ENCODE measurements around the gene MAP2K6.

MAP2K6 gene

DNA sequence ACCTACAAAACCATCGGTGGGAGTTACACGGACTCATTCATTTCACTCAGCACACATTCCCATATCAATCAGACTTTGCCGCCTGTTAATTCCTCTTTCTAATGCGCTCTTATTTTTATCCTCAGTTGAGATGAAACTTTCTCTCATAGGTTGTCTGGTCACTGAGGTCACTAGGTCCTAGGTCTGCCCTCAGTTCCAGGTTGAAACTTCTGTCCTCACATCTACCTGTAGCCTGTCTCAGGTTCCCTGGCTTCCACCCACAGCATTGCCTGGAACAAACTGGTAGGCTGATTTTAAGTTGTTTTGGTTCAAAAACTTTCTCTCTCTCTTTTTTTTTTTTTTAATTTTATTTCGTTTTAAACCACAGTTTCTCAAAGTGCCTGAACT is 119.7 kb downstream of the MAP2K6 start:
- 51 to 70% methylated on average over 4 to 5 of the region's 5 CpGs for WGBS, 2 experiments (ENCODE audit: insufficient coverage in 2 of 2)
- Histone ChIP-seq H3K9me3 (ENCODE audit: control insufficient read depth, low read length) (no peaks in the 10 kb centered on the region), H3K4me1 (ENCODE audit: control insufficient read depth, insufficient read depth, low read length, poor library complexity, severe bottlenecking) (peaks cover 8% of the 10 kb centered on the region), H3K36me3 (ENCODE audit: control insufficient read depth, insufficient read depth, low read length) (no peaks in the 10 kb centered on the region), H3K27ac (ENCODE audit: low read depth, low read length, severe bottlenecking) (no peak overlapping the region), H3K4me3 (ENCODE audit: extremely low read depth, insufficient read depth, low read length, poor library complexity, severe bottlenecking) (no peak overlapping the region)

DNA sequence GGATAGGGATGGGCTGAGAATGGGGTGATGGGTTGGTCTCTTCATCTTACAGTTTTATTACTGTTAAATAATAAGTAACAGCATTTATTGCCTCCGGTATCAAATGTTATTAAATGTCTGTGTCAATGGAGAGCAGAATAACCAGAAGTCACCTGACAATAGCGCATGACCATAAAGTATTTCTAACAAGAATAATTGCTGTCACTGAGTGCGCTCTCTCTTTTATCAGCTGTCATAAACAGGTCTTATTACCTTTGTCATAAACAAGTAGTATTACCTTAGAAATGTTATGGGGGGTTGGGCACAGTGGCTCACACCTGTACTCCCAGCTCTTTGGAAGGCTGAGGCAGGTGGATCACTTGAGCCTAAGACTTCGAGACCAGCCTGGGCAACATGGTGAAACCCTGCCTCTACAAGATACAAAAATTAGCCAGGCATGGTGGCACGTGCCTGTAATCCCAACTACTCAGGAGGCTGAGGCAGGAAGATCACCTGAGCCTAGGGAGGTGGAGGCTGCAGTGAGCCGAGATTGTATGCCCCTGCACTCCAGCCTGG is 120.6 kb downstream of the MAP2K6 start:
- Histone ChIP-seq H3K4me3 (ENCODE audit: extremely low read depth, insufficient read depth, low read length, poor library complexity, severe bottlenecking) (no peak overlapping the region), H3K27ac (ENCODE audit: low read depth, low read length, severe bottlenecking) (no peak overlapping the region), H3K4me1 (ENCODE audit: control insufficient read depth, insufficient read depth, low read length, poor library complexity, severe bottlenecking) (peaks cover 15% of the 10 kb centered on the region), H3K36me3 (ENCODE audit: control insufficient read depth, insufficient read depth, low read length) (no peaks in the 10 kb centered on the region), H3K9me3 (ENCODE audit: control insufficient read depth, low read length) (no peaks in the 10 kb centered on the region)
- WGBS, 2 experiments (ENCODE audit: insufficient coverage in 2 of 2), result 90 to 92% methylated on average over 2 to 4 of the region's 6 CpGs

DNA sequence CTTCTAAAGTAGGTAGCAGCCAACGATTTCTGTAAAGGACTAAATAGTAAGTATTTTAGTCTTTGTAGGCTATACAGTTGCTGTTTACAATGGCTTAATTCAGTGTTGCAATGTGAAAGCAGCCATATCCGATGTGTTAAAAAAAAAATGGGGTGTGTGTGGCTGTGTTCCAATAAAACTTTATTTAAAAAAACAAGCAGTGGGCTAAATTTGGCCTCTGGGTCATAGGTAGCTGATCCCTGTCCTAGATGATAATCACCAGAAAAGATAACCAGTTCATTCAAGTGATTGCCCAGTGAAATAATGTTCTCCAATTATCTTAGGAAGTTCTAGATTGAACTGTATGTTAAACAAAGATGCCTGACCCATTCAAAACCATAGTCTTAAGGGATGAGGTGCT is 124.3 kb downstream of the MAP2K6 start:
- Histone ChIP-seq H3K9me3 (ENCODE audit: control insufficient read depth, low read length) (no peaks in the 10 kb centered on the region), H3K27ac (ENCODE audit: low read depth, low read length, severe bottlenecking) (peak overlapping the region; percentile 89), H3K4me3 (ENCODE audit: extremely low read depth, insufficient read depth, low read length, poor library complexity, severe bottlenecking) (no peak overlapping the region), H3K36me3 (ENCODE audit: control insufficient read depth, insufficient read depth, low read length) (no peaks in the 10 kb centered on the region), H3K4me1 (ENCODE audit: control insufficient read depth, insufficient read depth, low read length, poor library complexity, severe bottlenecking) (peaks cover 22% of the 10 kb centered on the region)
- 89 to 100% methylated on average over 1 of the region's 2 CpGs for WGBS, 2 experiments (ENCODE audit: insufficient coverage in 2 of 2)

DNA sequence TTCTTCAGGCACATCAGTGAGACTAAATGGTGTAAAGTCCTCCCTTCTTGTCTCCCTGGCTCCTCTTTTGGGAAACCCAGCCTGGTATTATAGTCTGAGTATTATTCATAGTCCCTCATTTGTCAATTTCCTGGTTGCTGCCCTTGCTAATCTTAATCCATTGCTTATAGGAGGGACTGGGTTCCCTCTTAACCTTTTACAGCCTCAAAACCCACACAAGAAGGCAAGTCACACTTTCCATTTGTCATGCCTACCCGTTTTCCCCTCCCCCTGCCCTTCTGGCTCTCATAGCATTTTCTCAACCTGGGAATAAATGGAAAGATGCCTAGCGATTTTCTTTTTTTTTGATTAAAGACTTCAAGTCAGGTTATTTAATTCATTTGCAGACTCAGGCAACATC is 124.8 kb downstream of the MAP2K6 start:
- Histone ChIP-seq H3K9me3 (ENCODE audit: control insufficient read depth, low read length) (no peaks in the 10 kb centered on the region), H3K36me3 (ENCODE audit: control insufficient read depth, insufficient read depth, low read length) (no peaks in the 10 kb centered on the region), H3K4me3 (ENCODE audit: extremely low read depth, insufficient read depth, low read length, poor library complexity, severe bottlenecking) (no peak overlapping the region), H3K27ac (ENCODE audit: low read depth, low read length, severe bottlenecking) (peak overlapping the region; percentile 89), H3K4me1 (ENCODE audit: control insufficient read depth, insufficient read depth, low read length, poor library complexity, severe bottlenecking) (peaks cover 22% of the 10 kb centered on the region)
- WGBS, 2 experiments (ENCODE audit: insufficient coverage in 2 of 2), result 90% methylated on average over 2 of the region's 2 CpGs; no CpG with 5 or more reads in 1 of the 2 experiments

DNA sequence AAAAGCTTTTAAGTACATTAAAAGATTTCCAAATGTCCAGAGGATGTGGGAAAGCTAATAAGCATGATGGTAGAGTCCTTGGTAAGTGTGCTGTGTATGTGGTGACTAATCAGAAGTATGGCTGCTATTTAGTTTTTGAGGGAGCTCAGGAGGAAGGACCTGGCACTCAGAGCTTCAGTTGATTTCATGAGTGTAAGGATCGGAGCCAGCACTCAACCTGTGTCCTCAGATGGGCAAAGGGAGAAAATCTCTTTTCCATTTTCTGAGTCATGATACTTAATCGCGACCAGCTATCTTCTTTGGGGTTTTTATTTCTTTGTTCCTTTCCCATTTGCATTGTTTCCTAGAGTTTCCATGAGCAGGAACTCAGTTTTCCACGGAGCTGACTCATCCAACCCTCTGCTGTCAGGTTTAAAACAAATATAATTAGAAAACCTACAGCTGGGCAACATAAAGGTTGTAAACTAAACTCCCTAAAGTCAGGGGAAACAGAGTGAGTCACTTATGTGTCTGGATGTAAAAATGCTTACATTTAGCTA is 125.4 kb downstream of the MAP2K6 start:
- 89 to 94% methylated on average over 1 to 3 of the region's 4 CpGs for WGBS, 2 experiments (ENCODE audit: insufficient coverage in 2 of 2)
- Histone ChIP-seq H3K36me3 (ENCODE audit: control insufficient read depth, insufficient read depth, low read length) (no peaks in the 10 kb centered on the region), H3K9me3 (ENCODE audit: control insufficient read depth, low read length) (no peaks in the 10 kb centered on the region), H3K4me1 (ENCODE audit: control insufficient read depth, insufficient read depth, low read length, poor library complexity, severe bottlenecking) (peaks cover 22% of the 10 kb centered on the region), H3K4me3 (ENCODE audit: extremely low read depth, insufficient read depth, low read length, poor library complexity, severe bottlenecking) (no peak overlapping the region), H3K27ac (ENCODE audit: low read depth, low read length, severe bottlenecking) (peak overlapping the region; percentile 89)

DNA sequence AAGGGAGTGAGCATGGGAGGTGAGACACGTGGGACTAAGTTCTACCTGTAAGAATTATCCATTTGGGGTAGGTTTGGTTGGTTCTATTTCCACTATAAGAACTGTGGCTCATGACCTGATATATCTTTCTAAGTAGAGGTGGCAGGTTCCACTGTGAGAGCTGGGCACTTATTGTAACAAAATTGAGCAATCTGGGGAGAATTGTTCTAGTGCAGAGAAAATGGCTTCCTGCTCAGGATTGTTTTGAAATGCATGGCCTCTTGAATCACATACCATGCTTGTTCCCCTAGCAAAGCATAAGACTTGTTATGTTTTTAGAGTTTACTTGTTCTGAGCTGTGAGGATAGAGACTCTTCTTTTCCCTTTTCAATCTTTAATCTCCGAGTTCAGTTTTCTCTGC is 125.9 kb downstream of the MAP2K6 start:
- H3K4me3 ChIP-seq (ENCODE audit: extremely low read depth, insufficient read depth, low read length, poor library complexity, severe bottlenecking), result no peak overlapping the region

DNA sequence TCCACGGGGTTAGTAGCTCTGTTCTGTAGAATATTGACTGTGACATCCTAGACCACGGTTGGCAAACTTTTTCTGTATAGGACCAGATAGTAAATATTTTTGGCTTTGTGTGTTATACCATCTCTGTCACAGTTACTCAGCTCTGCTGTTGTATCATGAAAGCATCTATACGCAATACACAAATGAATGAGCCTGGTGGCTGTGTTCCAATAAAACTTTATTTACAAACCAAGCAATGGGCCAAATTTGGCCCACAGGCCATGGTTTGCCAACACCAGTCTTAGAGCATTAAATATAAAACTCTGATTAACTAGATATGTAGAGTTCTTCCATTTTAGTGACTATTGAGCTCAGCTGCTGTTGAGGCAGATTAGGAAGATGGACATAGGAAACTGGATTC is 132.7 kb downstream of the MAP2K6 start:
- Histone ChIP-seq H3K4me3 (ENCODE audit: extremely low read depth, insufficient read depth, low read length, poor library complexity, severe bottlenecking) (no peak overlapping the region), H3K36me3 (ENCODE audit: control insufficient read depth, insufficient read depth, low read length) (no peaks in the 10 kb centered on the region), H3K4me1 (ENCODE audit: control insufficient read depth, insufficient read depth, low read length, poor library complexity, severe bottlenecking) (no peaks in the 10 kb centered on the region), H3K27ac (ENCODE audit: low read depth, low read length, severe bottlenecking) (no peak overlapping the region), H3K9me3 (ENCODE audit: control insufficient read depth, low read length) (no peaks in the 10 kb centered on the region)
- WGBS, 2 experiments (ENCODE audit: insufficient coverage in 2 of 2), result 57 to 100% methylated on average over 1 of the region's 3 CpGs

More for the DNA sequence above, 125.9 kb downstream of the MAP2K6 start:
- Histone ChIP-seq H3K36me3 (ENCODE audit: control insufficient read depth, insufficient read depth, low read length) (no peaks in the 10 kb centered on the region), H3K9me3 (ENCODE audit: control insufficient read depth, low read length) (no peaks in the 10 kb centered on the region), H3K4me1 (ENCODE audit: control insufficient read depth, insufficient read depth, low read length, poor library complexity, severe bottlenecking) (peaks cover 22% of the 10 kb centered on the region), H3K27ac (ENCODE audit: low read depth, low read length, severe bottlenecking) (peak overlapping the region; percentile 89)
- WGBS, 2 experiments (ENCODE audit: insufficient coverage in 2 of 2), result 86% methylated on average over 1 of the region's 2 CpGs; no CpG with 5 or more reads in 1 of the 2 experiments

DNA sequence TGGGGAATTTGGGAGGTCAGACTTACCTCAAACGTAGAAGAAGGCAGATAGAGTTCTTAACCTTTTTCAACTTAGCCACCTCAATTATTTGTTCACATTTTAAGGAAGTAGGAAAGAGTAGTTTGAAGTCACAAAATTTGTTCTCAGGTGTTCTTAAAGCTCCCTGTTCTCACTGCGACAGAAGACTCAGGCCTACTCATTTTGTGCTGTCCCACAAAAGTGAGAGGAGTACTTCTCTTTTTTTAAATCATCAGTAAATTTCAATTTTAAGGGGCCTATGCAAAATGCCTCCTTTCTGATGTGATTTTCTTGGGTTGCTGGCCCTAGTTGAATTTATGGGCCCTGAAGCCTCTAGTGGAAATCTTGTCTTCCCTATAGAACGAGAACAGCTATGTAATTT is 133.4 kb downstream of the MAP2K6 start:
- WGBS, 2 experiments (ENCODE audit: insufficient coverage in 2 of 2), result 78 to 100% methylated on average over 1 of the region's 3 CpGs
- no peak overlapping the region for H3K27ac ChIP-seq (ENCODE audit: low read depth, low read length, severe bottlenecking)

DNA sequence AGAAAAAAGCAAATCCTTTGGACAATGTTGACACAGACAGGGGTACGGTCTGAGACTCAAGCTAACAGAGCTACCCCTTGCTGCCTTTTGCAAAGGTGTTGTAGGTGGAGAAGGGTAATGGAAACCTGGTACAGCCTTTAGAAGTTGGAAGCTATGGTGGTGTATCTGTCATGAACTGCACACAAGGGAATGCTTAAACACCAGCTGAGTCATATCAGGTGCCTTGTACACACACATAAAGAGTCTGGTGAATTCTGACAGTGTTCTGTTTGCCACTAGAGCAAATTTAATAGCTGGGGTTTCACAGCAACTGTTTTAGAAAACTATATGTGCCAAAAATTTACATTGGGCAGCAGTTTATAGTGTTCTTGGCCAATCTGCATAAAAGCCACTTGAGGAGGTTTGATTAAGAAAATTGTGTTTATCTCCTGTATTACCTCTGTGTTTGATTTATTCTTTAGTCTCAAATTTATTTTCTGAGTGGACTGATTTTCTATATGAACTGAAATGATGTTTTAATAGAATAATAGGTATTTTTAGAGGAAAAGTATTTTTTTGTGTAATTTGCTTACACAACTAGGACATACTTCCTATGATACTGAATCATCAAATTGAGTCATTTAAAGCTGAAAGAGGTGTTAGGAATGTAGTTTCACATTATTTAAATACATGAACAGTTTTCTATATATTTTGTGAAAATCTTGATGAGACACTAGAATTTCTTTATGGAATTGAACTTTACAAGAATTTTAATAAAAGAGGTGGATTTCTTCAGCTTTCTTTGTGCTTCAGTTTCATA is 136.9 kb downstream of the MAP2K6 start:
- Histone ChIP-seq H3K4me1 (ENCODE audit: control insufficient read depth, insufficient read depth, low read length, poor library complexity, severe bottlenecking) (no peaks in the 10 kb centered on the region), H3K27ac (ENCODE audit: low read depth, low read length, severe bottlenecking) (no peak overlapping the region), H3K4me3 (ENCODE audit: extremely low read depth, insufficient read depth, low read length, poor library complexity, severe bottlenecking) (no peak overlapping the region), H3K36me3 (ENCODE audit: control insufficient read depth, insufficient read depth, low read length) (no peaks in the 10 kb centered on the region), H3K9me3 (ENCODE audit: control insufficient read depth, low read length) (peaks cover 7% of the 10 kb centered on the region)
- WGBS, 2 experiments (ENCODE audit: insufficient coverage in 2 of 2), result 67 to 89% methylated on average over 1 of the region's 1 CpG

More for the DNA sequence above, 133.4 kb downstream of the MAP2K6 start:
- no peaks in the 10 kb centered on the region for H3K4me1 ChIP-seq (ENCODE audit: control insufficient read depth, insufficient read depth, low read length, poor library complexity, severe bottlenecking)
- no peaks in the 10 kb centered on the region for H3K36me3 ChIP-seq (ENCODE audit: control insufficient read depth, insufficient read depth, low read length)
- H3K9me3 ChIP-seq (ENCODE audit: control insufficient read depth, low read length), result no peaks in the 10 kb centered on the region
- H3K4me3 ChIP-seq (ENCODE audit: extremely low read depth, insufficient read depth, low read length, poor library complexity, severe bottlenecking), result no peak overlapping the region

DNA sequence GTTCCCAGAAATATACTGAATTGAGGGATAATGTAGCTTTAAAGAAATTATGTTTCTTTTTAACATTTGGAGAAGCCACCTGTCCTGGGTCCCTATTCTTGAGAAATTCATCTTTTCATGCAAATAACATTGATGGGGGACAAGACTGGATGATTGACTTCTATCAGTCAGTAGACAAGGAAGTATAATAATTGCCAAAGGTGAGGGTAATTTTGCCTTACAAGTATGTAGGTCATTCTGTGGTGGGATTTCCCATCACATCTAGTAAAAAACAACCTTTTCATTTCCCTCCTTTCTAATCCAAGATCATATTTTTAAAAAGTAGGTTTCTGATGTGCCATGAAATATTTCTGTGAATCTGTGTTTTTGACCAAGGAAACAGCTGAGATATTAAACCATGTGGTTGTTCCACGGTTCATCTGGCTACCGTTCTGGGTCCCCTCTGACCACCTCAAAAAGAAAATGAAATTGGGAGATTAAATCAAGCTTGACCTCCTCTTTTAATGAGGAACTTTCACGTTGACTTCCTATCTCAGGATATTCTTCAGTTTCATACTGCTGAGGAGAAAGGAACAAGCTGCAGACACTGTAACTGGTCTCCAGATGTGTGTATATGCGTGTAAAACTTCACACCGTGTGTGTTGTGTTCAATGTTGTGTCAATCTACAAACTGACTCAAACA is 138.6 kb downstream of the MAP2K6 start:
- Histone ChIP-seq H3K27ac (ENCODE audit: low read depth, low read length, severe bottlenecking) (no peak overlapping the region), H3K4me1 (ENCODE audit: control insufficient read depth, insufficient read depth, low read length, poor library complexity, severe bottlenecking) (no peaks in the 10 kb centered on the region), H3K36me3 (ENCODE audit: control insufficient read depth, insufficient read depth, low read length) (no peaks in the 10 kb centered on the region), H3K4me3 (ENCODE audit: extremely low read depth, insufficient read depth, low read length, poor library complexity, severe bottlenecking) (no peak overlapping the region), H3K9me3 (ENCODE audit: control insufficient read depth, low read length) (peaks cover 7% of the 10 kb centered on the region)
- 100% methylated on average over 1 to 4 of the region's 5 CpGs for WGBS, 2 experiments (ENCODE audit: insufficient coverage in 2 of 2)
